ENCODE measurements around the gene EYS.

EYS gene

DNA sequence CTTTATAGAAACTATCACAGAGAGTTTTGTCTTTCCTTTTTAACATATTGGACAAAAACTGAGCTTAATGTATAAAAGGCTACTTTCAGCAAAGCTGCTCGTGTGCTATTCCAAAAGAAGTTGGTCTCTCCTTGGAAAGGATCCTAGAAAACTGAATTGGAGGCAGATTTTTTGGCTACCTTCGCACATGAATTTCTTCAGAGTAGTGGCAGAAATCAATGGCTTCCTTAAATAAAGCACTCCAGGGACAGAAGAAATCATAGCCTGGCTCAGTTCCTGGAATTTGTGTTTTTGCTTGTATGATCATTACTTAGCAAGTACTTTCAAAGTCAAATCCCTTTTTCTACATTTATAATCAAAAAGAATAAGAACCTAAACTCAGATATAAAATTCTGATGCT lies 1291.1 kb downstream of the EYS start:
- no peak for DNase-seq

DNA sequence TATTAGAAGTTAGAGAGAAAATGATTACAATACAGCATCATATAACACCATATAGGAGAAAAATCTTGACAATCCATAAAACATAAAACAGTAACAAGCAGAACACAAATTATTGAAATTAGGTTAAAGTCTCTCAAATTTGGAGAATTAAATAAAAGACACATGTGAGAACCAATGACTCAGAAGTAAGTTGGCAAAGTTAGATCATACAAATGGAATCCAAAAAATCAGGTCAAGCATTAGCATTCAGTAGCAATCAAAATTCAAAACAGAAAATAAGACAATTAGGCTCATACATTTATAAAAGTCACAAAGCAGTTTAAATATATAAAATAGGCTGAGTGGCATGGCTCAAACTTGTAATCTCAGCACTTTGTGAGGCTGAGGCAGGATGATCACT lies 1295.8 kb downstream of the EYS start:
- no peak for DNase-seq

DNA sequence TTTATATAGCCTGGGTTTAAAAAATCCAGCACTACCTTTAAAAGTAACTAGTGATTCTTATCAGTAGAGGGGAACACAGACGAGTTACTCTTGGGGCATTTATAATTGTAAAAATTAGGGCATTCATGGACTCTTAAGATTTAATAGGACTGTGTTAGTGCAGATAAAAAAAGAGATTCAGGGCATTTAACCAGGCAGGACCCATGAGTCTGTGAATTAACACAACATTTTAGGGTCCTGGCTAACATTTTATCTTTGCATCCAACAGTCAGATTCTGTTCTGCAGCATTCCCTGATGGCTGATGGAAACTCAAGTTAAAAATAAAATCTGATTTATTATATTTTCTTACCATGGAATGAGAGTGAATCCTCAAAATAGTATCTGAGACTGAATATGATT lies 1297.1 kb downstream of the EYS start:
- DNase-seq, result no peak

DNA sequence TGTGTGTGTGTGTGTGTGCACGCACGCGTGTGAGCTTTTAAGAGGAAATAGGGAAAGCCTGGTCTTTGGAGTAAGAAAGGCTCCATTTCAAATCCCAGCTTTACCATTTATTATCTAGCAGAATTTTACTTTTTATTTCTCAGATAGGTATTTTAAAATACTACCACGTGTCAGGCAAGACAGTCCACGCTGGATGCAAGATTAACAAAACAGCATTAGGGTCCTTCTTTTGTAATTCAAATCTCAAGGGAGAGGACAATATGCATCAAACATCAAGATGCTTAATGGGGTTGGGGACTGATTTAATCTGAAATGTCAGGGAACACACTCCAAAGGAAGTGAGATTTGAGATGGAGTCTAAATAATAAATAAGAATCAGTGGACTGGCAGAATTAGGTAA lies 1302.6 kb downstream of the EYS start:
- no peak for DNase-seq

DNA sequence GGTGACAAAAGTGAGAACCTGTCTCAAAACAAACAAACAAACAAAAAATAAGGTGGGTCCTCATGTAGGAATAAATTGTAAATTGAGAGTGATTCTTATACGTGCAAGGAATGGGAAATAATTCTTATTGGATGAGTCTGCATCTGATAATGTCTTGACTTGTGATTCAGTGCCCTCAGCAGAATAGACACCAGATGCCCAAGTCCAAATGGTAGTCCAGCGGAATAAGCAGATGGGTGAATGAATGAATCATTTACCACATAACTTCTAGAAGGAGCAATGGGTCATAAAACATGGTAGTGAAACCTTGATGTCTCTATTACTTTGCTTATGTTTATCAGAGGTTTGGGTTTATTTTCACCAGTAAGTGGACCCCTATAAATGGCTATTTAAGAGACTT lies 1323.7 kb downstream of the EYS start:
- no peak for DNase-seq

DNA sequence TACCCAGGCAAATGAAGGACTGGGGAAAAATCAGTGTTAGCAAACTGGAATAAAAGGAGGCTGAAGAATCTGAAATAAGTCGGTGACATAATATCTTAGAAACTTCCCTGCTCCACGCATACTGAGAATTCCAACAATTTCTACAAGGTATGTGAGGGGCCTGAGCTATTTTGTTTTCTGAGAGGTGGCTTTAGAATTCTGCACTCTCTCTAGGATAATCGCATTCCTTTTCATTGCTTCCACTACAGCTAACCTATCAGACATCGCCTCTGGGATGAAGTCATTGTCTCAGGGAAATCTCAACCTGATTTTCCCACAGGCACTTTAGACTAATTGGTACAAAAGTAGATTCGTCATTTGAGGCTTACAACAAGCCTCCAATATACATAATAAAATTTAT lies 1330.6 kb downstream of the EYS start:
- no peak for DNase-seq

DNA sequence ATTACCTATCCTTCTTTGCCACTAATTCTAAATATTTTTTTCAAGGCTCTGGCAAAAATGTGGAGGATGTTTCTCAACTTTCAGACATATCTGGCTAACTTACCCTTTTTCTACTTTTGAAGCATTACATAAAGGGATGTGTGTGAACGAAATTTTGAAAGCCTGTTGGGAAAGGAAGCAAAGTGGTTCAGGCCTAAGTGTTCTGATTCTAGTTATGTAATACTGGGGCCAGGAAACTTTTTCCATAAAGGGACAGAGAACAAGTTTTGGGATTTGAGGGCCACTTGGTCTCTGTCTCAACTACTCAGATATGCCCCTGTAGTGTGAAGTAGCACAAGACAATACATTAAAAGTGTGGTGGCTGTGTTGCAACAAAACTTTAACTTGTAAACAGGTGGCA lies 1349.6 kb downstream of the EYS start:
- no peak for DNase-seq

DNA sequence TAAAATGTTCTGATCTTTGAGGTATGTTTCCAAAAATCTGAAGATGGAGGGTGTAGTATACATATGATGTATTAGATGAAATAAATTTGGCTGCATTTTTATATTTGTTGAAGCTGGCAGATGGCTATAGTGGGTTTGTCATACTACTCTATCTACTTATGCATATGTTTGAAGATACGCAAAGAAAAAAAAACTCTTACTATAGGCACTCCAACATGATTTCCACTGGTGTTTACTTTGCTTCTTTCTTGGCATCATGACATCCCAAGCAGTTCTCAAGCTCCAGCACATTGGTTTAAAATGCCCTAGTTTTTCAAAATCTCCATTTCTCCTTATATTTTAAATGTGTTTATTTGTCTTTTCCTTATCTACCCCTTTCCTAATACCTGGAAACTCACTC lies 1359.6 kb downstream of the EYS start:
- no peak for DNase-seq

DNA sequence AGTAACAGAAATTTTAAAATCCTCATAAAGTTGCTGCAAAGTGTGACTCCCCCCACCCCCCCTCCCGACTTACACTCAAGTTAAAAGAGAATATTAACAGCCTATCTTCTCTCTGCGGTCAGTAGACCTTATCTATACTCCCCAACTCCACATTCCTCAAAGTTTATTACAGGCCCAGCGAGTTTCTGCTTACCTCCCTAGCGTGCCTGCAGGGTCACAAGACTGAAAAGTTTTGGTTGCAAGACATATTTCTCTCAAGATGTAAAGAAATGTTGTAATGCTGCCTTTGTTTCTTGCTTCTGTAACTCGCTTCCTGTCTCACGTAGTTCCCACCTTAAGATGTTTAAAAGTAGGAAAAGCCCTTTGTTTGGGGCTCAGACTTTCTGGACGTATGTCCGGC lies 1371.8 kb downstream of the EYS start:
- no peak for DNase-seq

DNA sequence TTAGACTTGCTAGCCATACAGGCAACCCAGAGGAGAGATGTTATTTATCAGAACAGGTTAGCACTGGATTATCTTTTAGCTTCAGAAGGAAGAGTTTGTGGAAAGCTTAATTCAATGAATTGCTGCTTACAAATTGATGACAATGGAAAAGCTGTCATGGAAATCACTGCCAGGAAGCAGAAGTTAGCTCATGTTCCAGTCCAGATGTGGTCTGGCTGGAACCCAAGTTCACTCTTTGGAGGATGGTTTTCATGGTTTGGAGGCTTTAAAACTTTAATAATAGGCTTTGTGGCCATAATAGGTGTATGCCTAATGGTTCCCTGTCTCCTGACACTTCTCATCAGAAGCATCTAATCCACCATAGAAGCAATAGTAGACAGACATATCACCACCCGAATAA lies 1372.4 kb downstream of the EYS start:
- no peak for DNase-seq

DNA sequence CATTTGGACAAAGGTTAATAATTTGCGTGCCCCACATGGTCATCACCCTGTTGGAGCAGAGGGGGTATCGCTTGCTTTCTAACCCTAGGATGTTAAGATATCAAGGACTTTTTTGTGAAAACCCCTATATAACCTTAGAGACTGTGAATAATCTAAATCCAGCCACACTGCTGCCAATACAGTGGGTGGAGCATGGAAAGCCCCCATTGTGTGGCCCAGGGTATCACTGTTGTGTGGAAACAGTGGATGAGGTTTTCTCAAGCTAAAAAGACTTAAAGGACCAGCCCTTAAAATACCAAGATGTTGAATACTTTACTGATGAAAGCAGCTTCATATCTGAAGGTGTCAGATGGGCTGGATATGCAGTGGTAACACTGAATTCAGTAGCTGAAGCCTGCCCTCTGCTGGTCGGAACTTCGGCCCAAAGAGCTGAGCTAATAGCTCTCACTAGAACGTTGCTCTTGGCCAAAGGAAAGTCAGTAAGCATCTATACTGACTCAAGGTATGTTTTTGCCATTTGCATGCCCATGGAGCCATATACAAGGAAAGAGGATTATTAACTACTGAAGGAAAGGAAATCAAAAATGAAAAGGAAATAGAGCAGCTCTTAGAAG lies 1376.2 kb downstream of the EYS start:
- DNase-seq, result peak; percentile 38

DNA sequence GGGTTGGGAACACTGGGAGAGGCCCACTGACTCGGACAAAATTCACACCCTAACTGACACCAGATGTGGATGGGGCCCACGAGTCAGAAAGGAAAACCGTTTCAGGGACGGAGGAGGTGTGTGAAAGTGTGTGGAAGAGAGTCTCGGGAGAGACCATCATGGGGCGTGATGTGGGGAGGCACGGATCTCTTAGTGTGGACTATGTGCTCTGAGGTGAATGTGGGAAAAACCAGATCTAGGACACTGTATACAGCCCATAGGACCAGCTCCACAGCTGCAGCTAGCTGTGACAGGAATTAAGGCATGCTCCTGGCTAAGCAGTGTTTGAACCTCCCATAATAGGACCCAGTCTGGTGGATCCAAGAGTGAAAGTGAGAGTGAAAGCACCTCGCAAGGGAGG lies 1380.1 kb downstream of the EYS start:
- no peak for DNase-seq

DNA sequence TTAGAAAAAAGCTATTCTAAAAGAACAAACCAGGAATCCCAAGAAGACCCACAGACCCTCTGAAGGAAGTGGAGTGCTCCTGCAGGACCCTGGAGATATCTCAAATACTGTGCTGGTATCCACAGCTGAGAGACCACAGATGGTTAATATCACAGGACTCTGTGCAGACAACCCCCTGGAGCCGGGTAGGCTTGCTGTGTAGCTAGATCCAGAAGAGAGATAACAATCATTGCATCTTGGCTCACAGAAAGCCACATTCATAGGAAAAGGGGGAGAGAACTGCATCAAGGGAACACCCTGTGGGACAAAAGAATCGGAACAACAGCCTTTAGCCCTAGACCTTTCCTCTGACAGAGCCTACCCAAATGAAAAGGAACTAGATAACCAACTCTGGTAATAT lies 1381.9 kb downstream of the EYS start:
- DNase-seq, result no peak

DNA sequence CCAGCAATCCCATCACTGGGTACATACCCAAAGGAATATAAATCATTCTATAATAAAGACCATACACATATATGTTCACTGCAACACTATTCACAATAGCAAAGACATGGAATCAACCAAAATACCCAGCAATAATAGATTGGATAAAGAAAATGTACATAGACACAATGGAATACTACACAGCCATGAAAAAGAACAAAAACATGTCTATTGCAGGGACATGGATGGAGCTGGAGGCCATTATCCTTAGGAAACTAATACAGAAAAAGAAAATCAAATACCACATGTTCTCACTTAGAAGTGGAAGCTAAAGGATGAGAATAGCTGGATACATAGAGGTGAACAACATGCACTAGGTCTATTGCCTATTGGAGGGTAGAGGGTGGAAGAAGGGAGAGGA lies 1396.8 kb downstream of the EYS start:
- DNase-seq, result no peak

DNA sequence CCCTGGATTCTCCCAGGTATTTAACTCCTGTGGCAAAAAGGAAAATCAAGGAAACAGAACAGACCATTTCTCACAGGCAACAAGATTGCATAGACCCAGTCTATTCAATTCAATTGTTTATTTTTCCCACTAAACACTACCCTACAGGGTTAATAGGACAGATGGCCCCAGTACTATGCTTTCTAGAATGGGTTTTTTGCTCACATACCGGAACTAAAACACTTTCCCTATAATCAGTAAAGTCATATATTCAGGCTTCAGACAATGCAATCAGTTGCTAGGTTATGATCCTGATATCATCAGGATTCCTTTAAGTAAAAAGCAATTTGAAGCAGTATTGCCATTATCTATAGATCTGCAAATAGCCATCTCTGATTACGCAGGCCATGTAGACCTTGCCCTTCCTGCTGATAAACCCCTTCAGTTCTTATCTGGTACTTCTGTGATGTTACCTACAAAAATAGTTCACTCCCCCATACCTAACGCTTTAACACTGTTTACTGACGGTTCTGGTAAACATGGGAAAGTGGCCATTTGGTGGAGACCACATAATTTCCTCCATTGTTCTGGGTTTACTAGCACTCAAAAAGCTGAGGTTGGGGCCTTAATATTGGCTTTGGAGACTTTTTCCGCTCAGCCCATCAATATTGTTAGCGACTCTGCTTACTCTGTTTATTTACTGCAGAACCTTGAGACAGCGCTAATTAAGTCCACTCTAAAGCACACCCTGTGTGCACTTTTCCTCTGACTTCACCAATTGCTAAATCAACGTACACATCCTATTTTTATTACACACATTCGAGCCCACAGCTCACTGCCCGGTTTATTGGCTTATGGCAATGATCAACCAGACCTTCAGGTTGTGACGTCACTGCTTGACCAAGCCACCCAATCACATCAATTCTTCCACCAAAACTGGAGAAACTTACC lies 1405.5 kb downstream of the EYS start:
- no peak for DNase-seq

DNA sequence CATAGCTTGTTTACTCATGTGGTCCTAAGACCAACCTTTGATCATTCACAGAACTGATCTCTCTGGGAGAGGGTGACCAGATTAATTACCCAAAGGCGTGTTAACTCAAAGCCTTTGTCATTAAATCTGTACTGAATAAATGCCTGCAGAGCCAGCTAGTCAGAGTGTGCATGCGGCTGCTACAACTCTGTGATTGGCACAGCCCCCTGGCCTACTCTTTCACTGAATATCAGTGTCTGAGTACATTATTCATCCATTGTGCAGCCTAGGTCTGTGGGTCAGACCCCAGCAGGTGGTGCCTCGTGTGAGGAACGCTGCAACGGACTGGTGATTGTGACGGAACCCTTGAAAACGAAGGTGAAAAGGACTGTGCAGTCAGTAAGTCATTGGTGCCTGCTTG lies 1407.8 kb downstream of the EYS start:
- DNase-seq, result no peak

DNA sequence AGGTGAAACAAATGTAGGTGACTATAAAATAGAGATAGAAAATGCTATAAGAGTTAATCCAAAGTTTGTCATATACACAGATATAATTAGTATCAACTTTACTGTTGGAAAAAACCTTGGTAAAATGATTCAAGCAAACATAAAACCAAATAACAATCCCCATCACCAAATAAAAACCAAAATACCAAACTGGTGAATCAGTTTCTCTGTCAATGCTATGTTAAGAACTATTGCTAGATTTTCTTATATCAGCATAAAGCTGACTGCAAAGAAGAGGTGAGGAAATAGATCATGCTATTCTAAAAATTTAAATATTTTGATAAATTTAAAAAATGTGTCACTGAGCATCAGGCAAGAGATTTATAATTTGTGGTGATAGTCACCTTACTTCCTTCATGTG lies 1413.0 kb downstream of the EYS start:
- DNase-seq, result no peak

DNA sequence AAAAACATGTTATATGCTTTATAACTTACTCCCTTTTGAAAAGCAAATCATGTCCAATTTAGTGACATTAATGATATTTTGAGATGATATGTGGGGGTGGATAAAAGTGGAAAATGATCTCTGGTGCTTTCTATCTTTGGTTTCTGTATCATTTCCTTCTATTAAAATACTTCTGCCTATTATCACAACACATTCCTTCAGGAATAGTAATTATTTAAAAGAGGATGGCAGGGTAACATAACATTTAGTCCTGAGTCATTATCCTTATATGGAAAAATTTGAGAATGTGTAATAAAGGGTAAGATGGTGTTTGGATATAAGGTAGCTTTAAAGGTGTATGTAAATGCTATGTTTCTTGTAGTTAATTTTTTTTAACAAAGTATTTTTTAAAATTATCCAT lies 1413.7 kb downstream of the EYS start:
- no peak for DNase-seq

DNA sequence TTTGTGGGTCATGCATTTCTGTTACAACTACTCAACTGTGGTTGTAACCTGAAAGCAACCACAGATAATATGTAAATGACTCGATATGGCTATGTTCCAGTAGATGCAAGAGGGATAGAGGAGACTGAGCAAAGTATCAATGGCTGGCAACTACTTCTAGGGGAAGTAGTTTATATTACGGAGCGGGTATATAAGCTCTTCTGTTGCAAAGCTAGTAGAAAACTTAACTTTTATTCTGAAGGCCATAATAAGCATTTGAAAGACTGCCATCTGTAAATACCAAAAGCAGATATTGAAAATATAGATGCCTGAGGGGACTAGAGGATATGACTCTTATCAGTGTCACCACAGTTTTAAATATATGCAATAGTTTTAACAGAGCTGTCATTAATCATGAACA lies 1416.2 kb downstream of the EYS start:
- DNase-seq, result no peak

DNA sequence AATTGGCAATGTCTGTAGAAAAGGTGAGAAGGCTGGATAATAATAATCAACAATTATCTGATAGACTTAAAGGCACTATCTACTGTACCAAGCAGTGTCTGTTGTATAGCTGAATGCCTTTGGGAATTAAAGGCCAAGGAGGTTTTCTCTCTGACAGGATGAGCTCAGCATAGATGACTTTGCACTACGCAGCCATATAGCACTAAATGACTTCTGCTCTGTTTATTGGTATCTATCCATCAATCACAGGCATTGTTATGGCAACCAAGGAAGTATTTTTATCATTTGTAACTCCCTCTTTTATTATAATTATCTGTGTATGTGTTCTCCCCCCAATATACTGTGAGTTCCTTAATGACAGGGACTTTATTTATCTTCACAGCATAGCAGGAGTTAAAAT lies 1417.1 kb downstream of the EYS start:
- no peak for DNase-seq

DNA sequence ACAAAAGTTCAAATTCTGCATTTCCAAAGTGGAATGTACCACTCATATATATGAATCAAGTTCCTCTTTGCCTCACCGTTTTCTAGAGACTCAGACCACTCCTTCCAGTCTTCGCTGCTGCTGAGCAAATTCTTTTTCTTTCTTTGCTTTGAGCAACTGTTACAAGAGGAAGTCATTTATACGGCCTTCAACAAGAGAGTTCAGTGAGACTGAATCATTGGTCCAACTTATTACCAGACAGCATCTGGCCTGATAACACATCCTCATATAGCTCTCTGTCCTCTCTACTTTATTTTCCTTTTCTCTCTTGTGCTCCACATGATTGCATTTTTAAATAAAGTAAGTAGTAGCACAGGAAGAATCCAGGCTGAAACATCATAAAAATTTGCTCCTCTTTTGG lies 1418.7 kb downstream of the EYS start:
- DNase-seq, result no peak

DNA sequence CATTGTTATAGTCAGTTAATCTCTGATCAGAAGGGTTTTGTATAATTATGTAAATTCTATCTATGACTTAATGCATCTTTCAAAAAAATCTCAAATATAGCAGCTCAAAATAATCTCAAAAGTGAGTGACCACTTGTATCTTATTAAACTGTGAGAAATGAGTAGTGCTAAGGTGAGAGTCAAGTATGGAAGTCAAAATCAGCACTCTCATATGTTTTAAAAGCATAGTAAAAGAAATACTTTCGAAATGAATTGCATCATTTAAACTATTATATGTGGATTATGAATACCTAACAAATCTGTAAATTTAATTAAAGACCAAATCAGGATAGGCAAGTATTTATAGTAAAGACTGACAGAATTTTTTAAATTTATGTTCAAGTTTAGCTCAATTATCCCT lies 1425.9 kb downstream of the EYS start:
- DNase-seq, result no peak

DNA sequence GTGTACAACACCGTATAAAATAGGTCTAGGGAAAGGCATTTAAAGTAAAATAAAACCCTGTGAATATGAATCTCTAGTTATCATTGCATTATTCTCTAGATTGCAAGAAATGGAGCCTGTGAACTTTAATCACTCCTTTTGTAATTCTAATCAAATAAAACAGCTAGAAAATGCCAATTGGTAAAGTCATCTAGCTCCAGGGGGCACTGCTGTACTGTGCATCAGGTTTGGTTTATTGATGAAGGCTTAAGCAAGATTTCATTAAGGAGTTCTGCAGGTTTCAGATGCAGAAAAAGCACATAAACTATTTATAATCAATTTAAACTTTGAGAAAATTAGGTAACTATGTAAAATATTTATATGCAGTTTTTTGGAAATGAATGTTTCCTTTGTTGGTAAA lies 1426.5 kb downstream of the EYS start:
- DNase-seq, result no peak

DNA sequence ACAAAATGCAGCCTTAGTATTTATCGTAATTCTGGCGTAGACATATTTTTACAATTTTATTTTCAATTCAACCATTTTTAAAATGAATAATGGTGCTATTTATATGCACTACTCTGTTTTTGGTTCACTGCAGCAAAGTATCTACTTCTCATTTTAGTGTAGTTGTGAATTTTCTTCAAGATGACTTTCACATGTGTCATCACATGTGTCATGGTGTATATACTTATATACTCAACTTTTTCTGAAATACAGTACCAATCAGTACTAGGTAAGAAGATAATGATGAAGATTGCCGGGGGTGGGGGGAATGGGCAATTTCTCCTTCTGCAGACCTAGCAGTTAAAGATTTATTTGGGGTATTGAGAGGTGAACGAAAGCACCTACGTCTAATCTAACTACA lies 1436.9 kb downstream of the EYS start:
- no peak for DNase-seq

DNA sequence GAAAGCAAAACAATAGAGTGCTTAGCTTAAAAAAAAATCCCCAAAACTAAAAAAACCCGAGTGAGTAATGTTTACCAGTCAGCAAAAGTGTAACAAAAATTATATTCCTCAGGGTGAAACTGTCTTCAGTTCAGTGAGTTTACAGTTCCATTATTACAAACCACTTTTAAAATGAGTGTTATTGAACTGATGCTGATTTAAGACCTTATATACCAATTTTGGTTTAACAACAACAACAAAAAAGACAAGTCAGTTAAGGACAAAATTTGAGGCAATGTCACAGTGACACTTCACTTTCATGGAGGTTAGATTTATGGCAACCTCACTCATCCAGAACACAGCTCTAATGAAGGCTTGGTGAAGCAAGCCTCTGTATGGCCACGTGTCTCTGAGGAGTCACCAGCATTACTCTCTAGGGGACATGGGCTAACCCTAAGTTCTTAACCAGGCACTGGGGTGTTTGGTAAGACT lies 1440.6 kb downstream of the EYS start:
- no peak for DNase-seq

Measured in activated CD4-positive, alpha-beta T cell treated with anti-CD3 and anti-CD28 coated beads, Interleukin-10, Interleukin-2, amounts not matched to agents 100 ng/mL and 50 ng/mL, durations not matched to agents 16 hours and 8 hours (primary cell).